ENCODE measurements around the gene ALDH3A2.

Gene ALDH3A2

DNA sequence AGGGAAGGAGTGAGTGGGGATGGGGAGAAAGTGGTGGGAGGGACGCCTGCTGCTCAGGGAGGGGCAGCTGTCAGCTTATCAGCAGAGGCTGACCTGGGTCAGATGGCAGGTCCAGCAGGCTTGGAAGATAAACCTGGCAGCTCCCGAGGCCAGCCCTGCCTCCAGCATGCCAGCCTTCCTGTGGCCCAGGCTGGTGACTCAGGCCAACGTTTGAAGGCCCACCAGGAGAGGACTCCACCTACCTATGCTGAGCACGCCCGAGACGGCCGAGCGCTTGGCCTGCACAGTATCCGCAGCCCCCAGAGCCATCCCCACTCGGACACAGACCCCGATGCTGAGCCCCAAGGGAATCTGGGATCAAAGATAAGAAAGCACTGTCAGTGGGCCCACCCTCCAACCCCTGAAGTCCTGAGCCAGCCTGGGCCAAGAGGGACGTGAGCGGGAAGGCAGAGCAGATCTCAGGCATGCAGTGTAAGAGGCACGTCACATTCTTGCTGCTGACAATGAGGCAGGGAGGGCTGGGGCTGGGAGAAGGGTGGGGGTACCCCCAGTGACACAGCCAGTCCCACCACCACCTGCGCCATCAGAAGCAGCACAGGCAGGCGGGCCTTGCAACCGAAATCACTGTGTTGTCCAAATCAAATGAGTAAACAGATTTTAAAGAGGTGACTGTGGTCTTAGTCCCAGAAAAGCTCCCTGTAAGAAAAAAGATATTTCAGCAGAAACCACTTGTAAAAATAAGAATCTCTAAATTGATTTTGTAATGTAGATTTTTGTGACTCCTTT is 55.5 kb downstream of the ALDH3A2 start:
- ChIA-PET CTCF (no interaction called here), POLR2A (no interaction called here)
- DNase-seq (ENCODE audit: low read depth, low spot score): no peak
- no peak overlapping the region for H3K4me3 ChIP-seq (ENCODE audit: low read depth, low read length)
- TF ChIP-seq, protein P1, sequence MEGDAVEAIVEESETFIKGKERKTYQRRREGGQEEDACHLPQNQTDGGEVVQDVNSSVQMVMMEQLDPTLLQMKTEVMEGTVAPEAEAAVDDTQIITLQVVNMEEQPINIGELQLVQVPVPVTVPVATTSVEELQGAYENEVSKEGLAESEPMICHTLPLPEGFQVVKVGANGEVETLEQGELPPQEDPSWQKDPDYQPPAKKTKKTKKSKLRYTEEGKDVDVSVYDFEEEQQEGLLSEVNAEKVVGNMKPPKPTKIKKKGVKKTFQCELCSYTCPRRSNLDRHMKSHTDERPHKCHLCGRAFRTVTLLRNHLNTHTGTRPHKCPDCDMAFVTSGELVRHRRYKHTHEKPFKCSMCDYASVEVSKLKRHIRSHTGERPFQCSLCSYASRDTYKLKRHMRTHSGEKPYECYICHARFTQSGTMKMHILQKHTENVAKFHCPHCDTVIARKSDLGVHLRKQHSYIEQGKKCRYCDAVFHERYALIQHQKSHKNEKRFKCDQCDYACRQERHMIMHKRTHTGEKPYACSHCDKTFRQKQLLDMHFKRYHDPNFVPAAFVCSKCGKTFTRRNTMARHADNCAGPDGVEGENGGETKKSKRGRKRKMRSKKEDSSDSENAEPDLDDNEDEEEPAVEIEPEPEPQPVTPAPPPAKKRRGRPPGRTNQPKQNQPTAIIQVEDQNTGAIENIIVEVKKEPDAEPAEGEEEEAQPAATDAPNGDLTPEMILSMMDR (IDR thresholded peaks at IDR 0.05; ENCODE audit: insufficient read depth, low read length, missing control alignments): no peak

GRCh38 chr17:19705201-19705600 is 56.6 kb downstream of the ALDH3A2 start:
- ChIA-PET POLR2A (no interaction called here), CTCF (no interaction called here)
- no peak for DNase-seq (ENCODE audit: low read depth, low spot score)
- no peak overlapping the region for H3K4me3 ChIP-seq (ENCODE audit: low read depth, low read length)
- TF ChIP-seq, protein P1 (IDR thresholded peaks at IDR 0.05; ENCODE audit: insufficient read depth, low read length, missing control alignments): no peak

DNA sequence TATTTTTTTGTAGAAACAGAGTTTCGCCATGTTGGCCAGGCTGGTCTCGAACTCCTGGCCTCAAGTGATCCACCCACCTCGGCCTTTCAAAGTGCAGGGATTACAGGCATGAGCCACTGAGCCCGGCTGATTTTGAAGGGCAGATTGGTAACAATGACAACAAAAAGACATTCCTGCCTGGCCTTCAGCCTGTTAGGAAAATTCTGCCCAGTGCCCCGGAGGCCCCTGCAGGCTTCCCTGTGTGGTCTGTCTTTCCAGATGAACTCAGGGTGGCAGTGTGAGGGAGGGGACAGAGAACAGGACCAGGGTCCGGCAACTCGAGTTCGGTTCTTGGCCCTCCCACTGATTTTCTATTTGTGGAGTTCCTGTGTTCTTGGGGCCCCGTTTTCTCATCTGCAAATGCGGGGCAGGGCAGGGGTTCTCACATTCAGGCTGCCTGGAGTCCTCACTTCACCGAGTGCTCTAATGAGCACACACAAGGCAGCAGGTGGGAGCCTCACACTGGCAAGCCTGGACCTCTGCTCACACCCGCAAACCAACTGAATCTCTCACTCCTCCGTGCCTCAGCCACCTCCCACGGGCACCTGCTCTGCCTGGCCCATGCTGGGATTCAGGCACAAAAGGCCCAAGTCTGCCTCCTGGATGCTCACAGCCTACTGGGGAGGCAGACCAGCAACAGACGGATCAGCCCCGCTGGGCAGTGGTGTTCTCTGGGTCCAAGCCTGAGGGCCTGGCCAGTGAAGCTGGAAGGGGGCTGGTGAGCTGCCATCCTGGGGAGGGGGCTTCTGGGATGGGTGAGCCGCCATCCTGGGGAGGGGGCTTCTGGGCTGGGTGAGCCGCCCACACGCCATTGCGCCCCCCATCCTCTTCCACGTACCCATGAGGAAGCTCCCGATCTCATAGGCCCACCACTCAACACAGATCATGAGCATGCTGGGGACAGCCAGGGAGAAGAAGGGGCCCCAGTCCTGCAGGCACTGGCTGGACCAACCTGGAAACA is 57.5 kb downstream of the ALDH3A2 start:
- no peak overlapping the region for H3K4me3 ChIP-seq (ENCODE audit: low read depth, low read length)
- ChIA-PET CTCF (interaction anchor here (1.1 kb wide), 1 partner anchor 10 kb away, joined by 3 read pairs; no protein-coding TSS in a partner anchor), POLR2A (no interaction called here)
- TF ChIP-seq, protein P1 (IDR thresholded peaks at IDR 0.05; ENCODE audit: insufficient read depth, low read length, missing control alignments): no peak
- no peak for DNase-seq (ENCODE audit: low read depth, low spot score)

GRCh38 chr17:19706791-19707727 is 58.5 kb downstream of the ALDH3A2 start:
- DNase-seq (ENCODE audit: low read depth, low spot score): no peak
- ChIA-PET CTCF (interaction anchor here (1.1 kb wide), 1 partner anchor 9 kb away, joined by 3 read pairs; no protein-coding TSS in a partner anchor), POLR2A (no interaction called here)
- TF ChIP-seq, protein P1 (IDR thresholded peaks at IDR 0.05; ENCODE audit: insufficient read depth, low read length, missing control alignments): no peak
- no peak overlapping the region for H3K4me3 ChIP-seq (ENCODE audit: low read depth, low read length)

- no peak for DNase-seq (ENCODE audit: low read depth, low spot score)
- CTCF ChIA-PET: interaction anchor here (1.1 kb wide), 1 partner anchor 8 kb away, joined by 3 read pairs; no protein-coding TSS in a partner anchor
- TF ChIP-seq, protein P1 (IDR thresholded peaks at IDR 0.05; ENCODE audit: insufficient read depth, low read length, missing control alignments): no peak
- no peak overlapping the region for H3K4me3 ChIP-seq (ENCODE audit: low read depth, low read length)
- POLR2A ChIA-PET: no interaction called here
Observed at GRCh38 chr17:19707728-19708221, 59.2 kb downstream of the ALDH3A2 start.
